Measurements from ENCODE around the gene COPS4. TPM values are rescaled to one million over a fixed set of nuclear protein-coding genes. Genes with fewer than 3 reads are reported as not detected.
A peak's percentile ranks its signal among the peaks of the same experiment; 100 is the strongest.

COPS4 gene
- total RNA-seq, 1 experiment from 2014 or later = 17.1 TPM

GRCh38 chr4:83112231-83112630 is 77.2 kb downstream of the COPS4 start:
- no peak overlapping the region for H2AFZ ChIP-seq
- peak overlapping the region; percentile 56; the same call in 1 of the 2 replicates for H3K27ac ChIP-seq
- no peak for TF ChIP-seq EZH2 (IDR thresholded peaks at IDR 0.05; ENCODE audit: low read depth)
- no peak for TF ChIP-seq CTCF (conservative IDR thresholded peaks at IDR 0.05)
- no peaks in the 10 kb centered on the region for H3K9me2 ChIP-seq (ENCODE audit: insufficient read depth)
- H3K4me1 ChIP-seq (replicated peaks; ENCODE audit: insufficient read depth) = peaks cover 42% of the 10 kb centered on the region
- POLR2A ChIA-PET (ENCODE audit: unreplicated experiment) = interaction anchor here (0.5 kb wide), 1 partner anchor 1999 kb away, joined by 3 read pairs; no protein-coding TSS in a partner anchor
- peak overlapping the region; percentile 35 for H3K4me2 ChIP-seq
- H3K27me3 ChIP-seq (ENCODE audit: insufficient read depth, low read depth) = no peaks in the 10 kb centered on the region
- no peaks in the 10 kb centered on the region for H4K20me1 ChIP-seq (ENCODE audit: insufficient read depth)
- intact Hi-C loops (cut with micrococcal nuclease; ENCODE audit: unreplicated experiment) = loop anchor here (2.0 kb wide), 1 partner anchor 149 kb away; no protein-coding TSS in a partner anchor
- no peak for DNase-seq
- H3K4me3 ChIP-seq = no peak overlapping the region
- H3K79me2 ChIP-seq (ENCODE audit: low read depth) = no peaks in the 10 kb centered on the region
- H3F3A ChIP-seq (ENCODE audit: insufficient read depth, low read depth) = peaks cover 20% of the 10 kb centered on the region
- H3K36me3 ChIP-seq (ENCODE audit: low read depth) = no peaks in the 10 kb centered on the region; the same call in 1 of the 2 replicates
- BruUV-seq (replicated peaks) = no TSS peak
- CTCF ChIA-PET = no interaction called here
- no peaks in the 10 kb centered on the region for H3K9me3 ChIP-seq (ENCODE audit: insufficient read depth, low read depth)

DNA sequence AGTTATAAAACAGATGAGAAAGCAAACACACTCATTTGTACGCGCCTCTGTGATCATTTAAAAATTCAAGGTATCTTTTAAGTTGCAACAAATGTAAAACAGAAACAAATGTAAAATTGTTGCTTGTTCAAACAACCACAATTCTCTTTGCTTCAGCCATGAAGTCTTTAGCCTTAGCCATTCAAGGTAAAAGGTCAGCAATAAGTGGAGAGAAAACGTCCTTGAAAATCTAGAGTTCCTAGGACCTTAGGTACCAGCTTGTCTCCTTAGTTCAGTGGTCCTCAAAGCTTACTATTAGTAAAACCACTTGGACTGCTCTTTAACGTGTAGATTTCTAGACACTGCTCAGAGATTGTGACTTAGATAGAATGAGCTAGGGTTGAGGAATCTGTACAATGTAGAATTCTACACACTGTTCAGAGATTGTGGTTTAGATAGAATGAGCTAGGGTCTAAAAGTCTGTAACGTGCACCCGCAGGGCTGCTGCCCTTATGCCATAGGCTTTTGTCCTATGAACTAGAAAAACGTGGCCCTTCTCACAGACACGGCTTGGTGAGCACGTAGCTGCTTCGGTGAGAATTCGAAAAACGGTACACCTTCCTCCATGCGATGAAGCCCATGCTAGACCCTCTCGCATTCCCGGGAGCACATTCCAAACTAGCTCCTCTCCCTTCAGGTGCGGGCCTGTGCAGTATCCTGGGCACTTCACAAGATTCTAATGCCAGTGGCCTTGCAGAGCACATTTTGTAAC is 77.9 kb downstream of the COPS4 start:
- Histone ChIP-seq H3K4me1 (replicated peaks; ENCODE audit: insufficient read depth) (peaks cover 42% of the 10 kb centered on the region), H3K9me3 (ENCODE audit: insufficient read depth, low read depth) (no peaks in the 10 kb centered on the region), H3K9me2 (ENCODE audit: insufficient read depth) (no peaks in the 10 kb centered on the region), H3K4me3 (no peak overlapping the region), H2AFZ (peak overlapping the region; percentile 61; the same call in 1 of the 2 replicates), H3K79me2 (ENCODE audit: low read depth) (no peaks in the 10 kb centered on the region), H4K20me1 (ENCODE audit: insufficient read depth) (no peaks in the 10 kb centered on the region), H3K27ac (peak overlapping the region; percentile 56), H3F3A (ENCODE audit: insufficient read depth, low read depth) (peaks cover 20% of the 10 kb centered on the region), H3K36me3 (ENCODE audit: low read depth) (no peaks in the 10 kb centered on the region; the same call in 1 of the 2 replicates), H3K27me3 (ENCODE audit: insufficient read depth, low read depth) (no peaks in the 10 kb centered on the region), H3K4me2 (peak overlapping the region; percentile 35)
- ChIA-PET CTCF (no interaction called here), POLR2A (ENCODE audit: unreplicated experiment) (interaction anchor here (0.5 to 0.8 kb wide), 5 partner anchors 44 to 1999 kb away, joined by 3 to 16 read pairs (median 4); no protein-coding TSS in a partner anchor)
- intact Hi-C loops (cut with micrococcal nuclease; ENCODE audit: unreplicated experiment) = loop anchor here (2.0 kb wide), 1 partner anchor 148 kb away; no protein-coding TSS in a partner anchor
- TF ChIP-seq CTCF (conservative IDR thresholded peaks at IDR 0.05) (no peak), EZH2 (IDR thresholded peaks at IDR 0.05; ENCODE audit: low read depth) (no peak)
- TSS peak; percentile 39 for BruUV-seq (replicated peaks)
- peak; percentile 51 to 84 for DNase-seq

DNA sequence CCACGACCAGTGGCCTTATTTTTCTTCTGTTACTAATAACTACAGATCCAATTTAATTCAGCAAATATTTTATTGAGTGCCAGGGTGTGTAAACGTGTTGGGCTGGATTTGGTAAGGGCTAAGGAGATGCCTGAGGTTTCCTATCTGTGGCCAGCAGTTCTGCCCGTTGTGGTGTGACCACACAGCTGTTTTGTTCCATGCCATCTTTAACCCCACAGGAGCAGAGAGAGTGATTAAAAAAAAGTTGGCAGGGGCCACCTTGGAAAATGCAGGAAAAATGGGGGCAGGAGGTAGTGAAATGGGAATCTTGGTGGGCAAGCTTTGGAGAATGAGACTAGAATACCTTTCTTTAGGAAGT is 78.4 kb downstream of the COPS4 start:
- H3K9me2 ChIP-seq (ENCODE audit: insufficient read depth) = no peaks in the 10 kb centered on the region
- no peaks in the 10 kb centered on the region for H3K79me2 ChIP-seq (ENCODE audit: low read depth)
- H2AFZ ChIP-seq = peak overlapping the region; percentile 3; the same call in 1 of the 2 replicates
- CTCF ChIA-PET = no interaction called here
- peaks cover 42% of the 10 kb centered on the region for H3K4me1 ChIP-seq (replicated peaks; ENCODE audit: insufficient read depth)
- H3K9me3 ChIP-seq (ENCODE audit: insufficient read depth, low read depth) = no peaks in the 10 kb centered on the region
- H3K36me3 ChIP-seq (ENCODE audit: low read depth) = no peaks in the 10 kb centered on the region; the same call in 1 of the 2 replicates
- intact Hi-C loops (cut with micrococcal nuclease; ENCODE audit: unreplicated experiment) = loop anchor here (2.0 kb wide), 1 partner anchor 147 kb away; no protein-coding TSS in a partner anchor
- no peak overlapping the region for H3K4me3 ChIP-seq
- no peak for DNase-seq
- peak overlapping the region; percentile 56 for H3K27ac ChIP-seq
- H3K27me3 ChIP-seq (ENCODE audit: insufficient read depth, low read depth) = no peaks in the 10 kb centered on the region
- POLR2A ChIA-PET (ENCODE audit: unreplicated experiment) = interaction anchor here (0.5 to 0.8 kb wide), 4 partner anchors 43 to 113 kb away, joined by 3 to 16 read pairs (median 4); no protein-coding TSS in a partner anchor
- TF ChIP-seq CTCF (conservative IDR thresholded peaks at IDR 0.05) = no peak
- no peak for TF ChIP-seq EZH2 (IDR thresholded peaks at IDR 0.05; ENCODE audit: low read depth)
- H3F3A ChIP-seq (ENCODE audit: insufficient read depth, low read depth) = peaks cover 20% of the 10 kb centered on the region
- peak overlapping the region; percentile 35 for H3K4me2 ChIP-seq
- no peaks in the 10 kb centered on the region for H4K20me1 ChIP-seq (ENCODE audit: insufficient read depth)
- BruUV-seq (replicated peaks) = TSS peak; percentile 64
